ENCODE results near the gene MINDY4. TPM values are rescaled to one million over a fixed set of nuclear protein-coding genes. Genes with fewer than 3 reads are reported as not detected.

The MINDY4 gene
- total and polyA plus RNA-seq, 9 donors: 6.9 to 30.3 (median 18.2) TPM

DNA sequence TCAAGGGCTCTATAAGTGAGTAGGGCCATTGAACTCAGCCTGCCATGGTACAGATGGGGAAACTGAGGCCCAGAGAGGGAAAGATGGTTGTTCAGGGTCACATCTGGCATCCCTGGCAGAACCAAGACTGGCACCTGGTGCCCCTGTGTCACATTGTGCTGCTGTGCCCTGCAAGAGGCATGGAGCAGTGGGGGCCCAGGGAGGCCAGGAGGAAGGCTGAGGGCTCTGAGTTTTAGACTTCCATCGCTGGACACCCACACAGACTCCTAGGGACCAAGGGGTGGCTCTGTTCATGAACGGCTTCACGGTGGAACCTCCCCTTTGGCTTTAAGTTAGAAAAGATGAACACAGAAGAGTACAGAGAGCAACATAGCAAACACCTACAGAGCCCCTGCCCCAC, 73.7 kb downstream of the MINDY4 start:
- Histone ChIP-seq H3K4me1 (ENCODE audit: insufficient read depth) (no peaks in the 10 kb centered on the region), H3K36me3 (no peaks in the 10 kb centered on the region), H3K27ac (no peak overlapping the region), H3K27me3 (no peaks in the 10 kb centered on the region), H3K4me3 (no peak overlapping the region), H3K9me3 (no peaks in the 10 kb centered on the region)
- DNase-seq: no peak
- 96 to 100% (median 98%) methylated on average over 3 of the region's 3 CpGs for WGBS, 3 donors
- intact Hi-C loops (cut with DNase I): no loop called here
- TF ChIP-seq EP300 (IDR thresholded peaks at IDR 0.05): no peak
- TF ChIP-seq, protein P1, sequence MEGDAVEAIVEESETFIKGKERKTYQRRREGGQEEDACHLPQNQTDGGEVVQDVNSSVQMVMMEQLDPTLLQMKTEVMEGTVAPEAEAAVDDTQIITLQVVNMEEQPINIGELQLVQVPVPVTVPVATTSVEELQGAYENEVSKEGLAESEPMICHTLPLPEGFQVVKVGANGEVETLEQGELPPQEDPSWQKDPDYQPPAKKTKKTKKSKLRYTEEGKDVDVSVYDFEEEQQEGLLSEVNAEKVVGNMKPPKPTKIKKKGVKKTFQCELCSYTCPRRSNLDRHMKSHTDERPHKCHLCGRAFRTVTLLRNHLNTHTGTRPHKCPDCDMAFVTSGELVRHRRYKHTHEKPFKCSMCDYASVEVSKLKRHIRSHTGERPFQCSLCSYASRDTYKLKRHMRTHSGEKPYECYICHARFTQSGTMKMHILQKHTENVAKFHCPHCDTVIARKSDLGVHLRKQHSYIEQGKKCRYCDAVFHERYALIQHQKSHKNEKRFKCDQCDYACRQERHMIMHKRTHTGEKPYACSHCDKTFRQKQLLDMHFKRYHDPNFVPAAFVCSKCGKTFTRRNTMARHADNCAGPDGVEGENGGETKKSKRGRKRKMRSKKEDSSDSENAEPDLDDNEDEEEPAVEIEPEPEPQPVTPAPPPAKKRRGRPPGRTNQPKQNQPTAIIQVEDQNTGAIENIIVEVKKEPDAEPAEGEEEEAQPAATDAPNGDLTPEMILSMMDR (IDR thresholded peaks at IDR 0.05): no peak

DNA sequence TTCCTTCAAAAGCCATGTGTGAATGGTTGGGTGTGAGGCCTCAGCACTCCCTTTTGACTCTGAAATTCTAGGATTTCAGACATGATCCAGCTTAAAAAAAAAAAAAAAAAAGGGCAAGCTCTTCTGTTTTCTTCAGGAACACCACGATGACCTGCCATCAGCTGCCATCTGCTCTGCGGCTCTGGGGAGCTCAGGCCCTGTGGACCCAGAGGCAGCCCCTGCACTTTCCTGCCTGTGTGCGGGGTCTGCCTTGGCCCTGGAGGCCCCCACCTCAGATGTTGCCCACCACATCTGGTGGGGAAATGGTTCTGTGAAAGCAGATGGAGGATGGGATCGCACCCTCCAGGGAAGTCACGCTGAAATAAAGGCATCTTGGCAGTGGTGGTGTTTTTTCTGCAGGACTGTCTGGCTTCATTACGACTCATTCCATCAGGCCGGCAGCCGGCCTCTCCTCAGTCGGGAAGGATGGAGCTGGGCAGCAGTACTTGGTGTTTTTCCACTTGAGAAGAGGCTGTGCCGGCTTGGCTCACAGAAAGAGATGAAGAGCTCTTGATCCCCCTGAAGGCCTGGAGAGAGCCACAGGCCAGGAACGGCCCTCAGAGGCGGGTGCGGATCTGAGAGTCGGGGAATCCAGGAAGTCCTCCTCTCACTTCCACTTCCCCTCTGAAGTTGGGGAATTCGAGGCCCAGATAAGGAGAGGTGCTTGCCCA, 74.4 kb downstream of the MINDY4 start:
- peak in 3 of 5 donors; percentile 18 to 46 (median 37) for DNase-seq
- intact Hi-C loops (cut with DNase I): no loop called here
- 49 to 66% (median 65%) methylated on average over 15 of the region's 15 CpGs for WGBS, 3 donors

DNA sequence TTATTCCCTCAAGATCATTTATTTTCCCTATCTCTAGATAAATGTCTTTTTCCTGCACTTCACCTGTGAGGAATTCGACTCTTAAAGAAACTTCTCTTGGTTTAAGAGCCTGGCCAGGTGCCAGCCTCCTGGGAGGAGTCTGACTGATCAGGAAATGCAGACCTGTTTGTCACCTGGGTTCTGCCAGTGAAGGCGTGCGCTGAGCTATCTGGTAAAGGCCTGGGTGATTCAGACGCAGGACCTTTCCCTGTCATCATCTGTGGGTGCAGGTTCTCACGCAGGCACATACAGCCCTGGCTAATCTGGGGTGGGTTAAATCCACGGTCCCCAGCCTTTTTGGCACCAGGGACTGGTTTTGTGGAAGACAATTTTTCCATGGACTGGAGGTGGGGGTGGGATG, 75.2 kb downstream of the MINDY4 start:
- WGBS, 3 donors: 90 to 91% (median 91%) methylated on average over 6 of the region's 6 CpGs
- Histone ChIP-seq H3K9me3 (no peaks in the 10 kb centered on the region), H3K4me3 (no peak overlapping the region), H3K27ac (no peak overlapping the region), H3K27me3 (no peaks in the 10 kb centered on the region), H3K4me1 (ENCODE audit: insufficient read depth) (no peaks in the 10 kb centered on the region), H3K36me3 (no peaks in the 10 kb centered on the region)
- no peak for DNase-seq
- TF ChIP-seq POLR2A (IDR thresholded peaks at IDR 0.05): no peak
- no peak for TF ChIP-seq EP300 (IDR thresholded peaks at IDR 0.05)
- TF ChIP-seq, protein P1 (IDR thresholded peaks at IDR 0.05): no peak
- intact Hi-C loops (cut with DNase I): no loop called here

More for the DNA sequence above, 74.4 kb downstream of the MINDY4 start:
- H3K27ac ChIP-seq: no peak overlapping the region
- H3K36me3 ChIP-seq: no peaks in the 10 kb centered on the region
- TF ChIP-seq POLR2A (IDR thresholded peaks at IDR 0.05): no peak
- TF ChIP-seq, protein P1 (IDR thresholded peaks at IDR 0.05): no peak
- no peak for TF ChIP-seq EP300 (IDR thresholded peaks at IDR 0.05)
- no peaks in the 10 kb centered on the region for H3K9me3 ChIP-seq
- no peaks in the 10 kb centered on the region for H3K27me3 ChIP-seq
- no peaks in the 10 kb centered on the region for H3K4me1 ChIP-seq (ENCODE audit: insufficient read depth)
- H3K4me3 ChIP-seq: no peak overlapping the region

DNA sequence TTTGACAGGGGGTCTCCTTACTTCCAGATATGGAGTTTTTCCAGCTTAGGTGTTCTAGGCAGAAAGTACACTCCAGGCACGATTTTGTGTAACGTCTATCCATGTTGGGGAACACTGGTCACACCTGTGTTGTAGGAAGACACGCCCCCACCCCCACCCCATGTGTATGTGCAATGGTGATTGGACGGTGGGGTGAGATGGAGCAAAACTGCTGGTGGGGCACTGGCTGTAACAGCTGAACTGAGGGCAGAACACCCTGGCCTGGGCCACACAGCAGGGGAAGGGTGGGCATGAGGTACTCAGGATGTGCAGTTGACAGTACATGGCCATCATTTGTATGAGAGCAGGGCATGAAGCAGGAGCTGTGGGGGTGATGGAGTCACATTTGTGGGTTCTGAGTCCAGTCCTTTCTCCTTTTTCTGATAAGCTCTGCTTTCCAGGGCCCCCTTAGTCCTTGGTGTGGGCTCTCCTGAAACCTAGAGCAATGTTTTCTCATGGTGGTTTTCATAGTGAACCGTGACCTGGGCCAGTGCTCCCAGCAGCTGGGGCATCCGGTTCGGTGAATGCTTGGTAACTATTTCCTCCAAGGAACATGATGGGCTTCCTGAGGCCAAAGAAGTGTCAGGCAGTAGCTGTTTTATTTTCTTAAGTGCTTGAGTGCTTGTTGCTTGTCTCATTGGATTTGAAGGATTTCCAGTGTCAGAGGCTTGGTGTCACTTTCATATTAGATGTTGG, 77.1 kb downstream of the MINDY4 start:
- intact Hi-C loops (cut with DNase I): no loop called here
- Histone ChIP-seq H3K27ac (no peak overlapping the region), H3K4me3 (no peak overlapping the region), H3K4me1 (ENCODE audit: insufficient read depth) (no peaks in the 10 kb centered on the region), H3K9me3 (no peaks in the 10 kb centered on the region), H3K27me3 (no peaks in the 10 kb centered on the region), H3K36me3 (no peaks in the 10 kb centered on the region)
- DNase-seq: no peak
- TF ChIP-seq EP300 (IDR thresholded peaks at IDR 0.05) (no peak), POLR2A (IDR thresholded peaks at IDR 0.05) (no peak)
- TF ChIP-seq, protein P1 (IDR thresholded peaks at IDR 0.05): no peak
- WGBS, 3 donors: 85 to 86% (median 85%) methylated on average over 7 of the region's 7 CpGs
